ENCODE measurements around the gene C1orf52.

DNA sequence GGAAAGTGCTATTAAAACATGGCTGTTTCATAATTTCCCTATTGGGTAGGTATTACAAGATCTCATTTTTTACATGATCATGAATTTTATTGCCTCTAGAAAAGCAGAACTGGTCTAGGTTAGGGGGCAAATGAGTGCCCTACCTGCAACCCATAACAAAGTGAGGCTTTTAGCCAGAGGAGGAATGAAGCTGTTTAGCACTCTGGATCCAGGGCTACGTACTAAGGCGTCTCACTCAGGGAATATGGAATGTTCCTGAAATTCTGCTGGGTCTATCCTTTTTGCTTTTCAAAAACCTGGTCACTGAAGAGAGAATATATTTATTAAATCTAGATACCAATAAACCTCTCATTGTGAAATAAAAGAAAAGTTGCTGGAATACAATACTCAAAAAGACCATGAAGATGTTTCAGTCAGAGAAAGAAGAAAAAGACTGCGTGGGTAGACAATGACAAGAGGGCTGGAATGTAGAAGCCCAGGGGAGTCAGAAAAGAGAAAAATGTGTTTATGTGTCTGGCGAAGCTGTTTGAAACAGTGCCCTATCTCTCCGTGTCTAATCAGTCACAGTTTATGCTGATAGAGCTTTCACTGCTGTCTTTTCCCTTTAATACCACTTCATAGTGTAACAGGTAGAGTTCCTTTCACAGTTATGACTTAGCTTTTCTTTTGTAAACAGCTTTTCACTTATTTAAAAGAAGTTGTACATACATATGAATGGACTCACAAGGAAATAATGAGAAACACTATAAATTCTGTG lies 33.7 kb downstream of the C1orf52 start:
- TF ChIP-seq, protein P1, sequence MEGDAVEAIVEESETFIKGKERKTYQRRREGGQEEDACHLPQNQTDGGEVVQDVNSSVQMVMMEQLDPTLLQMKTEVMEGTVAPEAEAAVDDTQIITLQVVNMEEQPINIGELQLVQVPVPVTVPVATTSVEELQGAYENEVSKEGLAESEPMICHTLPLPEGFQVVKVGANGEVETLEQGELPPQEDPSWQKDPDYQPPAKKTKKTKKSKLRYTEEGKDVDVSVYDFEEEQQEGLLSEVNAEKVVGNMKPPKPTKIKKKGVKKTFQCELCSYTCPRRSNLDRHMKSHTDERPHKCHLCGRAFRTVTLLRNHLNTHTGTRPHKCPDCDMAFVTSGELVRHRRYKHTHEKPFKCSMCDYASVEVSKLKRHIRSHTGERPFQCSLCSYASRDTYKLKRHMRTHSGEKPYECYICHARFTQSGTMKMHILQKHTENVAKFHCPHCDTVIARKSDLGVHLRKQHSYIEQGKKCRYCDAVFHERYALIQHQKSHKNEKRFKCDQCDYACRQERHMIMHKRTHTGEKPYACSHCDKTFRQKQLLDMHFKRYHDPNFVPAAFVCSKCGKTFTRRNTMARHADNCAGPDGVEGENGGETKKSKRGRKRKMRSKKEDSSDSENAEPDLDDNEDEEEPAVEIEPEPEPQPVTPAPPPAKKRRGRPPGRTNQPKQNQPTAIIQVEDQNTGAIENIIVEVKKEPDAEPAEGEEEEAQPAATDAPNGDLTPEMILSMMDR (conservative IDR thresholded peaks at IDR 0.05; ENCODE audit: low read length) = no peak
- no peak for TF ChIP-seq EZH2phosphoT487 (IDR thresholded peaks at IDR 0.05; ENCODE audit: borderline replicate concordance, low read depth, low read length)
